DOHH2 (cell line): ENCODE results near the gene ZIC1.

Experiments
- H3F3A ChIP-seq: fragments of 200-600 bp; sonication (generic), shearing (Covaris generic); 2 replicates; pipeline ENCODE4 v1.6.0; 2016; ENCODE audit warnings: antibody characterized with exemption, mild to moderate bottlenecking; ENCODE audit not compliant: control insufficient read depth, insufficient read depth
- H3K27ac ChIP-seq: fragments of 200-600 bp; sonication (generic); 2 replicates; pipeline ENCODE4 v1.5.1; 2014; ENCODE audit warnings: low read depth, mild to moderate bottlenecking, low read length, moderate library complexity
- H3K27me3 ChIP-seq: fragments of 200-600 bp; sonication (generic); 2 replicates; pipeline ENCODE4 v1.6.1; 2014; ENCODE audit warnings: mild to moderate bottlenecking, low read length, mixed read lengths; ENCODE audit not compliant: control insufficient read depth
- H3K36me3 ChIP-seq: fragments of 200-600 bp; sonication (generic); 2 replicates; pipeline ENCODE4 v1.6.1; 2014; ENCODE audit warnings: mild to moderate bottlenecking, low read length, moderate library complexity, mixed read lengths; ENCODE audit not compliant: control insufficient read depth
- H3K4me1 ChIP-seq: fragments of 200-600 bp; sonication (generic); 2 replicates; pipeline ENCODE4 v1.6.1; 2014; ENCODE audit warnings: mild to moderate bottlenecking, low read length, mixed read lengths; ENCODE audit not compliant: control insufficient read depth
- H3K4me2 ChIP-seq: fragments of 200-600 bp; sonication (generic); 2 replicates; pipeline ENCODE4 v1.6.0; 2014; ENCODE audit warnings: mild to moderate bottlenecking, low read length, moderate library complexity
- H3K4me3 ChIP-seq: fragments of 200-600 bp; sonication (generic); 2 replicates; pipeline ENCODE4 v1.5.1; 2014; ENCODE audit warnings: mild to moderate bottlenecking, low read length, mixed read lengths
- H3K79me2 ChIP-seq: fragments of 200-600 bp; sonication (generic); 2 replicates; pipeline ENCODE4 v1.6.1; 2014; ENCODE audit warnings: mild to moderate bottlenecking, low read length, mixed read lengths; ENCODE audit not compliant: control insufficient read depth
- H3K9me2 ChIP-seq: fragments of 200-600 bp; sonication (generic); replicated peaks from 2 replicates; pipeline ENCODE4 v1.6.1; 2014; ENCODE audit warnings: mild to moderate bottlenecking, low read length, mixed read lengths; ENCODE audit not compliant: control insufficient read depth
- H3K9me3 ChIP-seq: fragments of 200-600 bp; sonication (generic); 2 replicates; pipeline ENCODE4 v1.6.1; 2014; ENCODE audit warnings: antibody characterized with exemption, low read length, mixed read lengths; ENCODE audit not compliant: control insufficient read depth, insufficient read depth
- H4K20me1 ChIP-seq: fragments of 200-600 bp; sonication (generic); 2 replicates; pipeline ENCODE4 v1.6.0; 2014; ENCODE audit warnings: low read depth, mild to moderate bottlenecking, antibody characterized with exemption, low read length, moderate library complexity; ENCODE audit not compliant: control insufficient read depth, insufficient read depth
- CTCF ChIP-seq: fragments of 200-600 bp; sonication (generic); IDR thresholded peaks from one replicate; pipeline ENCODE4 v1.5.1; 2014; ENCODE audit warnings: antibody characterized with exemption, mild to moderate bottlenecking, low read depth, low read length; ENCODE audit not compliant: poor library complexity, severe bottlenecking
- EZH2phosphoT487 ChIP-seq: fragments of 200-600 bp; sonication (generic); IDR thresholded peaks from 2 replicates; pipeline ENCODE4 v1.6.1; 2017; ENCODE audit warnings: borderline replicate concordance, mild to moderate bottlenecking, antibody characterized with exemption, low read length, moderate library complexity, mixed read lengths

ZIC1 gene

GRCh38 chr3:147387885-147388699 is 21.1 kb upstream of the ZIC1 start:
- Histone ChIP-seq H3K9me2 (no peaks in the 10 kb centered on the region), H3K4me1 (no peaks in the 10 kb centered on the region), H3K79me2 (no peaks in the 10 kb centered on the region), H3K4me3 (no peak overlapping the region), H3K27ac (no peak overlapping the region), H3F3A (no peaks in the 10 kb centered on the region), H3K9me3 (no peaks in the 10 kb centered on the region; the same call in 1 of the 2 replicates), H3K27me3 (no peaks in the 10 kb centered on the region), H3K4me2 (no peak overlapping the region), H4K20me1 (no peaks in the 10 kb centered on the region), H3K36me3 (no peaks in the 10 kb centered on the region)
- TF ChIP-seq CTCF (no peak), EZH2phosphoT487 (no peak)

- H3K4me3 ChIP-seq, result no peak overlapping the region
- H3K27ac ChIP-seq, result no peak overlapping the region
- no peaks in the 10 kb centered on the region for H3K9me2 ChIP-seq
- no peaks in the 10 kb centered on the region; the same call in 1 of the 2 replicates for H3K9me3 ChIP-seq
- no peaks in the 10 kb centered on the region for H3K27me3 ChIP-seq
- H3K4me2 ChIP-seq, result no peak overlapping the region
- no peaks in the 10 kb centered on the region for H3F3A ChIP-seq
- H3K79me2 ChIP-seq, result no peaks in the 10 kb centered on the region
- no peaks in the 10 kb centered on the region for H4K20me1 ChIP-seq
- TF ChIP-seq CTCF (no peak), EZH2phosphoT487 (no peak)
- H3K4me1 ChIP-seq, result no peaks in the 10 kb centered on the region
- no peaks in the 10 kb centered on the region for H3K36me3 ChIP-seq
Observed at GRCh38 chr3:147388700-147389580, 20.2 kb upstream of the ZIC1 start.

- no peak overlapping the region for H3K4me3 ChIP-seq
- H3K79me2 ChIP-seq, result no peaks in the 10 kb centered on the region
- no peaks in the 10 kb centered on the region; the same call in 1 of the 2 replicates for H3K9me3 ChIP-seq
- no peaks in the 10 kb centered on the region for H3F3A ChIP-seq
- H3K4me2 ChIP-seq, result no peak overlapping the region
- H3K27me3 ChIP-seq, result no peaks in the 10 kb centered on the region
- no peak overlapping the region for H3K27ac ChIP-seq
- no peaks in the 10 kb centered on the region for H4K20me1 ChIP-seq
- TF ChIP-seq EZH2phosphoT487 (no peak), CTCF (no peak)
- H3K36me3 ChIP-seq, result no peaks in the 10 kb centered on the region
- H3K4me1 ChIP-seq, result no peaks in the 10 kb centered on the region
- no peaks in the 10 kb centered on the region for H3K9me2 ChIP-seq
Observed at GRCh38 chr3:147389717-147390116, 19.4 kb upstream of the ZIC1 start.
